CD4-positive, alpha-beta T cell treated with Interleukin-6 for 4 hours (primary cell): ENCODE data around the gene NGRN.
"Not testable (repeated sequence)": the region's sequence is repeated elsewhere in the genome, so short reads cannot be mapped to it uniquely, and the experiment has no call there.

Experiments used
- DNase-seq: peaks from one replicate; pipeline ENCODE4 v3.0.0-alpha.2; 2020; ENCODE audit warnings: mixed read lengths

Gene NGRN

DNA sequence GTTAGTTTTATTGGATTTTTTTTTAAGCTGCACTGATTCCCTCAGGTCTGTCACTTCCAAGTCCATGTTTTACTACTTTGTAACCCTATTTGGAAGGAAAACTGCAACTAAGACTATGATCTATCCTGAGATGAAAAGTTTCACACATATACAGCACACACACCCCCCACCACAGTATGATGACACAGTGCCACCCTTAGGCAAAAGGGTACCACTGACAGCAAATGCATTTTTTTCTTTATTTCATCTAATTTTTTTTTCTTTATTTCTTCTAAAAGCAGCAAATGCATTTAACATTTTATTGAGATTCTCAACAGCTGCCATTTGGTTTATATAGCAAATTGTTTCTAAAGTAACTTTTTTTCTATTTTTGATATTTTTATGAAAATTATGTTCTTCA is 21.2 kb downstream of the NGRN start:
- DNase-seq = peak; percentile 59

DNA sequence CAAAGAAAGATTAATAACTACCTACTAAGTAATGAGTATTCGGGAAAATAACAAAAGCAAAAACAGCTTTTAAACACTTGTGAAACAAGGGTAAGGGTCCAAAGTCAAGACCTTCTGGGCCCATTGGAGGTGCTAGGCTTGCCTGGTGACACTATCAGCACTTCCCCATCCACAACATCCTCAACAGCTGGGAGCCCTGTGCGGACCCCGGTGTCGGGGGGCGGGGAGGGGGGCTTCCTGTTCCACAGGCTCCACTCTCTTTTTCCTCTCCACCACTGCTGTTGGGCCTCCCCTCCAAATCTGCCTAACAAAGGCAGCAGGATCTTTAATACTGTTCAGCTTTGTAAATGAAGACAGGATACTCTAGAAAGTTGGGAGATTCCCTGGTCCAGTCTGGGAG is 21.6 kb downstream of the NGRN start:
- no peak for DNase-seq

DNA sequence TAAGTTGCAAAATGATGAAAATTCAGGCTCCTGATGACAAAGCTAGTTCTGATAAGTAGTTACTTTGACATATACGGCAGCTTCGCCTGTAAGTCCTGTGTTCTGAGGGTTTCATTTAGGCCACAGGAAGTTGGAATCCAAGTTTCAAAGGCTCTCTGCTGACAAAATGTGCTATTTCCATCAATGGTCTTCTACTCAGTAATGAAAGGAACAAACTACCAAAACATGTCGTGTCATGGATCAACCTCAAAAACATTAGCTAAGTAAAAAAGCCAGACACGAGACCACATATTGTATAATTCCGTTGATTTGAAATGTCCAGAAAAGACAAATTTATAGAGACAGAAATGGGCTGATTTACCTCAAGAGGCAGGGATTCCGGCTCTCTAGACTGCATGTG is 22.5 kb downstream of the NGRN start:
- no peak for DNase-seq

DNA sequence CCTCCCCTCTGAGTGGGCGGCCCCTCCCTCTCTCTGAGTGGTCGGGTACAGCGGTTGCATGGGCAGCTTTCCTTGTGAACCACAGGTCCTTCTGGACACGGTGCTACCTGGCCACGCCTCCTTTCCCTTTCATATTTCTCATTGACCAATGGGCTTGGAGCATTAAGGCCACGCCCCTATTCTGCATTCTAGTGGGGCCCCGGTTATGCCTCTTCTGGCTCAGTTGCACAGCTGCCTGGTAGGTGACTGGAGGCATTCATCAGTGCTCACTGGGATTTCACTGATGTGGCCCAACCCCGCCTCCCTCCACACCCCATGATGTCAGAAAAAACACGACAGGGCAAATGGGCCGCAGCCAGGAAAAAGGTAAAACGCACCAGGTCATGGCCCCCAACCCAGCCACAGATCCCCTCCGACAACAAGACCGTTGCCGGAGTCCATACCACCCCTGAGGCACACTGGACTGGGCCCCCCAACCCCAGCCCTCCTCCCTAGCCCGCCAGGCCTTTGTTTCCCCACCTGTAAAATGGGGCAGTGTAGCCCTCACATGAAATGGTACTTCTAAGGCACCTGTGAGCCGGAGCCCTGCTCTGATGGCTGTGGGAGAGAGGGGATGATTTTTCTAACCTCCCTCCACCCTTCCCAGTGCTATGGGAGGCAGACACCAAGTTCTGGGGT is 26.3 kb downstream of the NGRN start:
- no peak for DNase-seq

DNA sequence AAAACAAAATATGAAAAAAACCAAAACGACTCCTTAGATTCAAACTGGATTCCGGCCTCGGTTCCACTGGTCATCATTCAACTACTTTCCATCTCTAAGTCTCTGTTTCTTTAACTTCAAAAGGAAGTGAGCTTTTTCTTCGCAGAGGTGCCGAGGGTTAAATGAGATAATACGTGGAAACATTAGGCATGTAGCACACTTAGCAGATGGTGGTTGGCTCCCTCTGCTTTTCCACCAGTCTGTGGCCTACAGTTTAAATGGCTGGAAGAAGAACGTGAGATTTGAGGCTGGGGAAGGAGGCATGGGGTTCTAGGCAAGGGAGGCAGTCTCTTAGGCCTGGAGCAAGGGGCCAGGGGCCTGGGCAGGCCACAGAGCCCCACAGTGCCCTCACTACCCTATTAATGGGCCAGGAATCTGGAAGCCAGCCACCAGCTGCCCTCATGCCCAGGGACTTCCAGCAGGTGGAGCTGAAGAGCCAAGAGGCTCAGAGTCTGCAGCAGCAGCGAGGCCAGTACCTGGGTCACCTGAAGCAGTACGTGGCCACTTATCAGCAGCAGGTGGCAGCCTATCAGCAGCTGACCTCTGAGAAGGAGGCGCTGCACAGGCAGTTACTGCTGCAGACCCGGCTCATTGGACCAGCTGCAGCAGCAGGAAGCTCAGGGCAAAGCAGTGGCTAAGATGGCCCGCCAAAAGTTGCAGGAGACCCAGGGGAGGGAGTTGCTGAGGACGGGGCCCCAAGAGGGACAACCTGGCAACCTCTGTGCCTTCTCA is 27.8 kb downstream of the NGRN start:
- peak; percentile 77 for DNase-seq

DNA sequence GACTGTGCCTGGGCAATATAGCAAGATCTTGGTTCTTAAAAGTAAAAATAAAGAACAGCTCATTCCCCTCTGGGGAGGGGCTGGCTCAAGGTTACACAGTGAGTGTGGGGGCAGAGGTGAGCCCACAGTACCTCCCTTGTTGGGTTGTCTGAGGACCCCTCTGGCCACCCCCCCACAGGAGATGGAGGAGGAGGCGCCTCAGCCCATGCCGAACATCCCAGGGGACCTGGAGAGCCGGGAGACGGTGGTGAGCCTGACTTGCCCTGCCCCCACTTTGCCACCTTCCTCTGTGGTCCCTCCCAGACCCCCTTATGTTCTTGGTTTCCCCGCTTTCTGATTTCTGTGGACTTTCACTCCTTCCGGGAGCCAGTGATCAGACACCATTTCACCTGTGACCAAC is 28.7 kb downstream of the NGRN start:
- no peak for DNase-seq

DNA sequence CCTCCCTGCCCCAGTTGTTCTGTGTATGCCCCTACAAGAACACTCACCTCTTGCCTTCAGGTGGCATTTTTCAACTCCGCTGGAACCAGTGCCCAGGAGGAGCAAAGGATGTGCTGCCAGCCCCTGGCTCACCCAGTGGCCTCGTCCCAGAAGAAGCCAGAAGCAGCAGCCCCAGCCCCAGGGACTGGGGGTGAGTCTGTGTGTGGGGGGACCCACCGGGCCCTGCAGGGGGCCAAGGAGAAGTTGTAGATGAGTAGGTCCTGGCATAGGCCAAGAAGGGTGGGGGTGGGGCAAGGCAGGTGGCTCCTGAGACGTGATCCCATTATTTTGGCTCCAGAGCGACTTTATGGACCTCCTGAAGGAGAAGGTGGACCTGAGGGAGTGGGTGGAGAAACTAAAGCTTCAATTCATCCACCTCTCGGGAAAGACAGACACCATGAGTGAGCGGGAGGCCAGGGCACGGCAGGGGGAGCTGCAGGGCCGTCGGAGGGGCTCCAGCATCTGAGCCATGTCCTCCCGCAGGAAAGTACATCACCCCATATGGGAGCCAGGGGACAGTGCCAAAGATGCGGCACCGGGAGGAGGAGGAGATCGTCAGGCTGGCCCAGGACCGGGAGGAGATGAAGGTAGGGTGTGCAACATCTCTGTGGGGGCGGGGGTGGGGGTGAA is 29.3 kb downstream of the NGRN start:
- no peak for DNase-seq

DNA sequence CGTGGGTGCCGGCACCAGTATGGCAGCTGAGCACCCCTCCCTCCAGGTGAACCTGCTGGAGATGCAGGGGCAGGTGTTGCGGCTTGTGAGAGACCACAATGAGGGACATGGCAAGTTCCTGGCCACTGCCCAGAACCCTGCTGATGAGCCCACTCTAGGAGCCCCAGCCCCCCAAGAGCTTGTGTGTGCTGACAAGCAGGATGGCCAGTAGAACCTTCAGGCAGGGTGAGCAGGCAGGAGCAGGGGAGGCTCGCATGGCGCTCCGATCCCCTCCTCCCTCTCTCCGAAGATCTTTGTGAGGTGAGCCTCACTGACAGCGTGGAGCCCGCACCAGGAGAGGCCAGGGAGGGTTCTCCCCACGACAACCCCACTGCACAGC is 29.8 kb downstream of the NGRN start:
- DNase-seq = no peak

DNA sequence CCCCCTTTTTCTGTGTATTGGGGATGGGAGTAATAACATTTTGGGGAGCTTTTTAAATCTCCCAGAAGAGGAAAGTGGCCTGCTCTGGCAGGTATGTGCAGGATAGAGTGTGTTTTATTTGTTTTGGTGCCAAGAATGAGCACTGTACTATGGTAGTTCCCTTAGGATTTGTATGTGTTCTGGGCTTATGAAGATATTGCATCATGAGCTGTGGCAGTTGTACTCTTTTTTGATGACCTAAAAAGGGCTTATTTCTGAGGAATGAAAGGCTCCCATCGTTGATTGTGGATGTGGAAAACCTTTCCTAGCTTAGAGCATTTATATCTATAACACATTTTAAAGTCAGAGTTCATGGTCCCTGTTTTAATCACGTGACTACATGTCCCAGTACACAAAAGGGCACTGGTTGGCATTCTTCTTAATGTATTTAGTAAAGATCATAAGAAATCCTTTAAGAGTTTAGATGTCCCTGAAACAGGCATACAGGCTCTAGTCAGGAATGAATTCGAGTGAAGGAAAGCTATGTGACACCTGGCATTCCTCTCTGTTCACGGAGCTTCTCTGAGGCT is 30.9 kb downstream of the NGRN start:
- not testable (repeated sequence) for DNase-seq

DNA sequence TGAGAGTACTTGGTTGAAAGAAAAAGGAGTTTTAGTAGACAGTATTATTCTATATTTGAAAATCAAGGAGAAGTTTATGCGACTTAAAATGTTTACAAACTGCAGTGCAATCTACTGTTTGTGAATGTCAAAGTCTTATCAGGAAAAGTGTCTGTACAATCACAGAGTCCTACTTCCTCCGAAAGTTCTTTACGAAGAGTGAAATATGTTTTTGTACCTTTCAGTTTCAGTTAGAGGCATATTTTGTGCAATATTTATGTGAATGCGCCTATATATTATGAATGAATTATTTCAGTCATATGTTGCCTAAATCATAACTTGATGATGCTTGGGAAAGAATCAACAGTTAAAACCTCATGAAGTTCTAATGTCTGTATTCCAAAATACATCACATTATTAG is 31.5 kb downstream of the NGRN start:
- DNase-seq = no peak

DNA sequence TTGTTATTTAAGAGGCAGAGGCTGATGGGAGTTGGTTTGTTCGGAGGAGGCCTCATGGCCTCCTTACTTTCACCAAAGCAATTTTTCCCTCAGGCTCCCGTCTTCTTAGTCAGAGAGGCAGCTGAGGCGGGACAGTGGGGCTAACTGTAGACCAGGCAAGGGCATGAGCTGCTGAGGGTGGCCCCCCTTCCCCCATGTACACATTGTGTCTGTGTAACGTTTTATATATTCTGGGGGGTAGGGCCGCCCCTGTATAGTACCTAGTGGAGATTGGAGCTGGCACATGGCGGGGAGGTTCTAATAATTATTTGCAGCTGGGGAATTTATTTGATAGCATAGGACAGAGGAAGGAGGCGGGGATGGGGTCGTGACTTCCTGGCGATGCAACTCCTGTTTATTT is 35.1 kb downstream of the NGRN start:
- DNase-seq = no peak

DNA sequence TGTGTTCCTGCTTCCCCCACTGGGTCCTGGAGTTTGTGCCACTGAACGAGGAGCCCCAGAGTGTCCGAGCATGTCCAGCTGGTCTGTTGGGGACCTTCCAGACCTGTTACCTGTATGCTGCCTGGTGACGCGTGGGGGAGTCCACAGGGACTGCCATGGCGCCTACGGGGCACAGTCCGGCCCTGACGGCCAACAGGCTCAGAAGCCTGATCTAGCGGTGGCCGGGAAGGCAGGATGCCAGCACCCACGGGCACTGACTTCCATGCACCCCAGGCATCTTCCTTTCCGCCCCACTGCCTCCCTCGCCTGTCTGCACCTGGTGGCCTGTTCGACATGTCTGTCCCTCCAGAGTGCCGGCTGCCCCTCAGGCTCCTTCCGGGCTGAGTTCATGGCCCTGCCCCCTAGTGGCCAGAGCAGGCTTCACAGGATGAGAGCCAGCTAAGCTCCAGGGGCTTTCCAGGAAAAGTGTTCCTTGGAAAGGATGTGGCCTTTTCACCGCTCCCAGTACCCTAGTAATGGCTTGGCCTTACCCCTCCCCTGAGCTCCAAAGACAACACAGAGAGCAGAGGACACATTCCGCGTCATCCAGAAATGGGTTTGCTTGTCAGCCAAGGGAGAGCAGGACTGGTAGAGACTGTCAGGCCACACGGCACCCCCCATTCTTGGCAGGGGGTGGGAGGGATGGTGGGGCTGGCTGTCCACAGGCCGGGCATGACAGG is 35.7 kb downstream of the NGRN start:
- DNase-seq = peak; percentile 66

DNA sequence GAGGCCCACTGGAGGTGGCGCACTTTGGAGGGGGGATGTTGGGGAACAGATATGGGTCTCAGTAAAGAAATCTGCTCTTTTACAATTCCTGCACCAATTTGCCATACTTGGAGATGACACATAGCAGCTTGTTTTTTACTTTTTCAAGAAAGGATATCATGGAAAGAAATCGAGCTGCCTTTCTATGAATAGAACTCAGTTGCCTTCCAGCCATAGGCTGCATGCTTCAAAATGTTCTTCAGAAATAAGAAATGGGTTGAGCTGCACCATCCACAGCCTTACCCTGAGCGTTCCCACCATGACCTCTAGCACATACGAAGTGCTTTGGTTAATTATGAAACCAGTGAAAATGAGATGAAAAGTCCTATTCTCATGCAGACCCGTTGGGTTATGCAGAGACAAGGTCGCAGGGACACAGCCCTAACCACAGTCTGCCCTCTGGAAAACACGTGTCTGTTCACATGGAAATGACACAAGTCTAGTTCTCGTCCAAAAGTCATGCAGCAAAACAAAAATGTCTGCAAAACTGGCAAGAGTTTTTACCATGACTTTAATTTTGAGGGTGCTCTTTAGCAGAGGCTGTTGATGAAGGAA is 36.3 kb downstream of the NGRN start:
- no peak for DNase-seq

DNA sequence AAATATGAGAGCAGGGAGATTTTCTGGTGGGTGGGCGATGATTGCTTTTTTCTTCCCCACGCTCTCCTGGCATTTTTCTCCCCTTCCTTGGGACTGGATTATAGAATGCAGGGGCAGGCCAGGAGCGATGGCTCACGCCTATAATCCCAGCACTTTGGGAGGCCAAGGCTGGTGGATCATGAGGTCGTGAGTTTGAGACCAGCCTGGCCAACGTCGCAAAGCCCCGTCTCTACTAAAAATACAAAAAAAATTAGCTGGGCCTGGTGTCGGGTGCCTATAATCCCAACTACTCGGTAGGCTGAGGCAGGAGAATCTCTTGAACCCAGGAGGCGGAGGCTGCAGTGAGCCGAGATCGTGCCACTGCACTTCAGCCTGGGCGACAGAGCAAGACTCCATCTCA is 39.9 kb downstream of the NGRN start:
- not testable (repeated sequence) for DNase-seq

DNA sequence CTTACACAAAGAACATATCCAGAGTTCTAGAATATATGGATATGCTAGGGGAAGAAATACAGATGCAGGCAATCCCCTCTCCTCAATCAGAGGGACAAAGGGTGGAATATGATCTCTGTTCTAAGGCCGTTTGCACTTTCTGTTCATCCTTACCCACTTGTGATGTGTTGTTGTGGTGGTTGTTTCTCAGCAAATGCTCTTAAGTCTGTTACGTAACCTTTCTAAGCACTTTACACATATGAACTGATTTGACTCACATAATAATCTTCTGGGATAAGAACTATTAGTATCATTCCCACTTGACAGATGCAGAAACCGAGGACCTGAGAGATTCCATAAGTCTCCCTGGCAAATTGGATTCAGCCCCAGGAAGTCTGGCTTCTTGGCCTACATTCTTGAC is 40.5 kb downstream of the NGRN start:
- no peak for DNase-seq

DNA sequence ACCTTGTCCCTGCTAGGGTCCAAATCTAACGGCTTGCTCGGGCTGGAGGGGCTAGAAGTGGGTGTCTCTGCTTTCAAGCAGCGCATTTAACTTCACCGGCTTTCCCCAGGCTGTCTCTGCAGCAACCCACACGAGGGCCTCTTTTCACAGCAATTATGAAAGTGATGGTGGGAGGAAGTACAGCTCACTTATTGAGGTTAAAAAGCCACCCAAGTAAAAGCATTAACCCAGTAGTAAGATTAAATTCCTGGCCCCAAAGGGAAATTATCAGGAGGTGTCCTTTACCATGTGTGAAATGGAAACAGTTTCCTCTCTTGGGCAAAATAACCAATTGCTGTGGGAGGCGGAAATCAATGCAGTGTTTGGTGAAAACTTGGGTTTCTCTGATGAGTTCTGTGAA is 41.1 kb downstream of the NGRN start:
- peak; percentile 25 for DNase-seq

DNA sequence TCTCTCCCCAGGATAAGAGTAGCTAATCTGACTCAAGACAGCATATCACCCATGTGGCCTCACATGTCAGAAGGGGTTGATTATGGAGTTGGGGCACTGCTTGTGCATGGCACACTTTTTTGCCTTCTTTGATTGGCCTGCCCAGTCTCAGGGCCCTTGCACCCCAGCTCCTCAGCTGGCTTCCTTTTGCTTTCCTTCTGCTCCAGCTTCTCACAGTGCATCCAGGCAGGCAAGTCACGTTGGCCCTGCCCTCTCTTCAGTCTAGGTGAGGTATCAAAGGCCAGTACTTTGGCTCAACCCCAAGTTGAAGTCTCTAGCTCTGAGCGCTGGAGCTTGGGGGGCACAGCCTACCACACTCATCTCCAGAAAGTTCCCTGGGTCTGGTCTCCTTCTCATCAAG is 42.2 kb downstream of the NGRN start:
- no peak for DNase-seq

DNA sequence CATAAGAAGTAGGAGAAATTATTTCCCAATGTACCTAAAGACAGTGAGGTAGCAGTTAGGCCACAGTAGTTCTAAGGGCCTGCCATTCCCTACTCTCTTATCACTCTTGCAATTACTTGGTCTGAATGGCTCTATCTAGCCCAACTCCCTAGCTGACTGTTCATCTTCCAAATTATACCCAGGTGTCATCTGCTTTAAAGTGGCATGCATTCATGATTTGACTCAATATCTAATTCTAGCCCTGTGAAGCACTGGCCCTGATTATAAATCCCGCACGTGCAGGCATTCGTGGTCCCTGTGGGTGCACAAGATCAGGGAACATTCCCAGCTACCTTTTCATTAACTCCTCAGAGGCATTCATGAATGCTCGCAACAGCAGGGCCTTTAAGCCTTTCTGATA is 43.5 kb downstream of the NGRN start:
- no peak for DNase-seq

DNA sequence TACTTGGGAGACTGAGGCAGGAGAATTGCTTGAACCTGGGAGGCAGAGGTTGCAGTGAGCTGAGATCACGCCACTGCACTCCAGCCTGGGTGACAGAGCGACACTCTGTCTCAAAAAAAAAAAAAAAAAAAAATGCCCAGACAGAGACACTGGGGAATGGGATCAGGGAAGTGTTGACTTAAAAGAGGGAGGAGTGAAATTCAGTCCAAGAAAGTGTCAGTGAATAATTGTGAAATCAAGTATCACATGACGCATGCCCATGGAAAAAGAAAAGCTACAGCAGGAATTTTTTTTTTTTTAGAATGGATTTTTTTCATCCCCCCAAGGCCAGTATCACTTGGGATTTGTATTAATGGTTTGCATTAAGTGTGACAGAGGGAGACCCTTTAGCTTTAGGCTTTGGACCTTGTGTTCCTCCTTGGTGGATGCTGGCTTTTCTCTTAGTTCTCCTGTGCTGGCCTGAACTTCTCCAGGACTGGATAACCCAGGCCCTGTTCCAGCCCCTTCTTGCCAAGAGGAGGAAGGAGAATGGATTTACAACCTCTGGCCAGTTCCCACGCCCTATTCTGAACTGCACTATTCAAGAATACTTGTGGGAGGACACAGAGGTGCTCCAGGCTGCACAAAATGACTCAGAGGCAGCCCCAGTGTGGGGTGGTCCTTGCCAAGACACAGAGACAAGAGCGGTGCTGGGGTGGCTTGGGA is 50.0 kb downstream of the NGRN start:
- no peak for DNase-seq

DNA sequence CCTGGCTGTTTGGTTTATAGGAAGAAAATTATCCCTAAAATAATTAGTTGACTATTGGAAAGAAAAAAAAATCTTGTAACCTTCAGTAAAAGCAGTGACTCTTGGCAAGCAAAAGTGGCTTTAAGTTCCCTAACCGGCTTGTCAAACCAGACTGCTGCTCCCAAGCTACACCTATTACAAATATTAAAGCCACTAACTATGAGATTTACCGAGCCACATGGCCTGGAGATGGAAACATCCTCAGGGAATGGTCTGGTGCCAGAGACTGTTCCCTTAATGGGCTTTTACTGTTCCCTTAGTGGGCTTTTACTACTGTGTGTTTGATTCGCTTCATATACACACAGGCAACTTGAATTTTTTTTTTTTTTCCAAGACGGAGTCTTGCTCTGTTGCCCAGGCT is 50.7 kb downstream of the NGRN start:
- DNase-seq = no peak

DNA sequence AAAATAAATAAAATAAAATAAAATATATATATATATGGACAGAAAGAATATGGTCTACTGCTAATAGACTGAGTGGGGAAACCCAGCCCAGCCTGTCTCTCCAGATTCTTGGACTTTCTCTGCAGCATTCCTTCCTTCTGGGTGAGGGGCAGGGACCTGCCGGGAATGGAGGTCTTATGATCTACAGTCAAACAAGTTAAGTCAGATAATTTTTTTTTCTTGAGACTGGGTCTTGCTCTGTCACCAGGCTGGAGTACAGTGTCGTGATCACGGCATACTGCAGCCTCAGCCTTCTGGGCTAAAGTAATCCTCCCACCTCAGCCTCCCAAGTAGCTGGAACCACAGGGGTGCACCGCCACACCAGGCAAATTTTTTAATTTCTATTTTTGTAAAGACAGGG is 53.1 kb downstream of the NGRN start:
- no peak for DNase-seq
